ENCODE results near the gene ABHD2. TPM values are rescaled to one million over a fixed set of nuclear protein-coding genes. Genes with fewer than 3 reads are reported as not detected.
A peak's percentile ranks its signal among the peaks of the same experiment; 100 is the strongest.

The ABHD2 gene
- total RNA-seq, 1 donor, result 115 TPM

DNA sequence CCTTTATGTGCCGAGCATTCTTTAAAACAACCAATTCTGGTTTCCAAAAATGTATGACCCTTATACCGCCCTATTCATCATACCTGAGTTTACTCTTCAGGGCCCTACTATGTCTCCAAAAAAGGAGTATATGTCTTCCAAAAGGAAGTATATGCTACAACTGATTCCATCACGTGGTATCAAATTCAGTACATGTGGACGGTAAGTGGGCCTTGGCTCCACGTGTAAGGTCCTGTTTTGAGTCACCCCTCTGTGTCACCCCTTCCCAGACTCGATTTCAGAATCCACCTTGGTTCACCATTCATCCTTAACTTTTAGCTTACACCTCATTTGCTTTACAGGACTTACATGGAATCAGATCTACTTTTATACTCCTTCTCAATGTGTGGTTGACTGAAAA lies 37.8 kb downstream of the ABHD2 start:
- TF ChIP-seq, protein P1, sequence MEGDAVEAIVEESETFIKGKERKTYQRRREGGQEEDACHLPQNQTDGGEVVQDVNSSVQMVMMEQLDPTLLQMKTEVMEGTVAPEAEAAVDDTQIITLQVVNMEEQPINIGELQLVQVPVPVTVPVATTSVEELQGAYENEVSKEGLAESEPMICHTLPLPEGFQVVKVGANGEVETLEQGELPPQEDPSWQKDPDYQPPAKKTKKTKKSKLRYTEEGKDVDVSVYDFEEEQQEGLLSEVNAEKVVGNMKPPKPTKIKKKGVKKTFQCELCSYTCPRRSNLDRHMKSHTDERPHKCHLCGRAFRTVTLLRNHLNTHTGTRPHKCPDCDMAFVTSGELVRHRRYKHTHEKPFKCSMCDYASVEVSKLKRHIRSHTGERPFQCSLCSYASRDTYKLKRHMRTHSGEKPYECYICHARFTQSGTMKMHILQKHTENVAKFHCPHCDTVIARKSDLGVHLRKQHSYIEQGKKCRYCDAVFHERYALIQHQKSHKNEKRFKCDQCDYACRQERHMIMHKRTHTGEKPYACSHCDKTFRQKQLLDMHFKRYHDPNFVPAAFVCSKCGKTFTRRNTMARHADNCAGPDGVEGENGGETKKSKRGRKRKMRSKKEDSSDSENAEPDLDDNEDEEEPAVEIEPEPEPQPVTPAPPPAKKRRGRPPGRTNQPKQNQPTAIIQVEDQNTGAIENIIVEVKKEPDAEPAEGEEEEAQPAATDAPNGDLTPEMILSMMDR (IDR thresholded peaks at IDR 0.05; ENCODE audit: extremely low read depth, low read depth, low read length), result no peak
- H4K20me1 ChIP-seq (ENCODE audit: insufficient read depth, low read length), result no peaks in the 10 kb centered on the region
- peaks cover 45% of the 10 kb centered on the region for H3K36me3 ChIP-seq (ENCODE audit: insufficient read depth, low read length)
- no peak overlapping the region for H3K4me2 ChIP-seq (ENCODE audit: insufficient read depth, low read length)
- no peaks in the 10 kb centered on the region for H3K27me3 ChIP-seq (ENCODE audit: insufficient read depth, low read length)
- peaks cover 52% of the 10 kb centered on the region for H3K79me2 ChIP-seq (ENCODE audit: insufficient read depth, low read length)
- peaks cover 24% of the 10 kb centered on the region for H3K4me1 ChIP-seq (ENCODE audit: insufficient read depth, low read length)
- no peak overlapping the region for H3K4me3 ChIP-seq (ENCODE audit: insufficient read depth, low read length)
- H3K27ac ChIP-seq (ENCODE audit: low read depth, low read length), result no peak overlapping the region
- DNase-seq (ENCODE audit: insufficient read length, low spot score, missing footprints), result no peak
- H2AFZ ChIP-seq (ENCODE audit: low read length), result no peak overlapping the region
- H3K9me3 ChIP-seq (ENCODE audit: low read depth, low read length), result no peaks in the 10 kb centered on the region

DNA sequence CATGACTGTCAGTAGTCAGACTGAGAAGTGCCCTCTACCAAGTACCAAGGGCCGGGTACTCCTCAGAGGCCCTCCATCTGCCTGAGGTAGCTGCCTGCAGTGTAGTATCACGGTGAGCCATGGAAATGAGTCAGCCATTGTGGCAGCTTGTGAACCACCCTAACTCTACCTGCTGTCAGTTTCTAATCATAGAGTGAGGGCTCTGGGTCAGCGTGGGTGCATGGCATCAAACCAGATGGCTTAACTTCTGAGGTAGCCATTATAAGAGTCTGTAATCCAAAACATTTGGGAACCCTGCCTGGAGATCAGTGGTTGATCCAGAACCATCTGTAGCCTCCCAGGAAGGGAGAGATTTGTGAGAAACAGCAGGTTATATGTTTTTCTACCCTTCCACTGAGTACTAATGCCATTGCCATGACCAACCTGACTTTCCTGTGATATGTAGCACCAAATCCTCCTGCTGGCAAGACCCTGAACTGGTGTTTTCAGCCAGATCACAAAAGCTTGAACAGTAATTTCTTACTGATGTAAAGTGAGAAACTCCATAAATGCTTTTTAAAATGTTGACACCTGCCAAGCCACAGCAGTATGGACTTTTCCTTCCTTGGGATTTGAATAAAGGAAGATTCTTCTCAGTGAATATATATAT lies 38.9 kb downstream of the ABHD2 start:
- DNase-seq (ENCODE audit: insufficient read length, low spot score, missing footprints), result no peak
- H3K9me3 ChIP-seq (ENCODE audit: low read depth, low read length), result no peaks in the 10 kb centered on the region

DNA sequence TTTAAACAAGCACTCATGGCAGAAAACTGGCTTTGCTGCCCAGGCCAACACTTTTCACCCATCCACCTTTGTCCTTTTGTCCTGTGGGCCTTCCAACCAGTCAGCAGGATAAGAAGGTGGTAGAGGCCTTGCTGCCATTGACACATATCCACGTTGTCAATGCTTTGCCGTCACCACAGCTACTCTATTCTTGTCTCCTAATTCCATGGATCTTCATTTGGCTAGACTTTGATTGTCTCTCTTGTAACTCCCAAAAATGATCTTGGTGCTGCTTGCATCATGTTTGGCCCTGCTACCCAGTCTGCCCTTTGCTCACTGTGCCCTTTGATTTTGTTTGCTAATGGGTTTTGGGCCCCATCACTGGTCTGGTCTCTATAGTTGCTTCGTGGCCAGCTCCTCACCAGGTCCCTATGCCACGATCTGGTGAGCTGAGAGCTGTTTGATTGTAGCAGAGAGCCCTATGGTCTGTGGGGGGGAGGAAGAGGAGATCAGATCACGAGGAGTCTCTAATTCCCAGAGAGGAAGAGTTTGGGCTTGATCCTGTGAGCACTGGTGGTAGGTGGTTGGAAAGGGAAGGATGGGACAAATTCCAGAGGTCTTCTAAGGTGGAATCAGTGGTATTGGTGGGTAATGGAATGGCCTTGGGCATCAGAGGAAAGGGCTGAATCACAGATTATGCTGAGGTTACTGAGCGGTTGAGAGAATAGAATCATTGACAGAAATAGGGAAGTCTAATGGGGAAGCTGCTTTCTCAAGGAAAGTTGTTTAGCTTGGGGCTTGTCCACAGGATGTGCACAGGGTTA lies 40.3 kb downstream of the ABHD2 start:
- no peaks in the 10 kb centered on the region for H3K27me3 ChIP-seq (ENCODE audit: insufficient read depth, low read length)
- TF ChIP-seq, protein P1 (IDR thresholded peaks at IDR 0.05; ENCODE audit: extremely low read depth, low read depth, low read length), result no peak

More for the DNA sequence above, 38.9 kb downstream of the ABHD2 start:
- H3K27me3 ChIP-seq (ENCODE audit: insufficient read depth, low read length), result no peaks in the 10 kb centered on the region
- no peak overlapping the region for H3K4me3 ChIP-seq (ENCODE audit: insufficient read depth, low read length)
- no peak overlapping the region for H3K27ac ChIP-seq (ENCODE audit: low read depth, low read length)
- peaks cover 22% of the 10 kb centered on the region for H3K4me1 ChIP-seq (ENCODE audit: insufficient read depth, low read length)
- H4K20me1 ChIP-seq (ENCODE audit: insufficient read depth, low read length), result no peaks in the 10 kb centered on the region
- TF ChIP-seq, protein P1 (IDR thresholded peaks at IDR 0.05; ENCODE audit: extremely low read depth, low read depth, low read length), result peak; percentile 32
- H3K79me2 ChIP-seq (ENCODE audit: insufficient read depth, low read length), result peaks cover 41% of the 10 kb centered on the region
- no peak overlapping the region for H3K4me2 ChIP-seq (ENCODE audit: insufficient read depth, low read length)
- H3K36me3 ChIP-seq (ENCODE audit: insufficient read depth, low read length), result peaks cover 44% of the 10 kb centered on the region
- no peak overlapping the region for H2AFZ ChIP-seq (ENCODE audit: low read length)

More for the DNA sequence above, 40.3 kb downstream of the ABHD2 start:
- Histone ChIP-seq H3K27ac (ENCODE audit: low read depth, low read length) (peak overlapping the region; percentile 8), H3K36me3 (ENCODE audit: insufficient read depth, low read length) (peaks cover 37% of the 10 kb centered on the region), H3K4me2 (ENCODE audit: insufficient read depth, low read length) (no peak overlapping the region), H3K4me1 (ENCODE audit: insufficient read depth, low read length) (peaks cover 12% of the 10 kb centered on the region), H4K20me1 (ENCODE audit: insufficient read depth, low read length) (no peaks in the 10 kb centered on the region), H3K9me3 (ENCODE audit: low read depth, low read length) (no peaks in the 10 kb centered on the region), H3K4me3 (ENCODE audit: insufficient read depth, low read length) (no peak overlapping the region), H2AFZ (ENCODE audit: low read length) (no peak overlapping the region), H3K79me2 (ENCODE audit: insufficient read depth, low read length) (peaks cover 43% of the 10 kb centered on the region)
- DNase-seq (ENCODE audit: insufficient read length, low spot score, missing footprints), result no peak
